Activated CD8-positive, alpha-beta memory T cell treated with anti-CD3 and anti-CD28 coated beads for 24 hours (primary cell): ENCODE measurements around the gene CORIN.

Experiments used
- DNase-seq: peaks from one replicate; pipeline ENCODE4 v3.0.0-alpha.2; 2020

Gene CORIN, protein sequence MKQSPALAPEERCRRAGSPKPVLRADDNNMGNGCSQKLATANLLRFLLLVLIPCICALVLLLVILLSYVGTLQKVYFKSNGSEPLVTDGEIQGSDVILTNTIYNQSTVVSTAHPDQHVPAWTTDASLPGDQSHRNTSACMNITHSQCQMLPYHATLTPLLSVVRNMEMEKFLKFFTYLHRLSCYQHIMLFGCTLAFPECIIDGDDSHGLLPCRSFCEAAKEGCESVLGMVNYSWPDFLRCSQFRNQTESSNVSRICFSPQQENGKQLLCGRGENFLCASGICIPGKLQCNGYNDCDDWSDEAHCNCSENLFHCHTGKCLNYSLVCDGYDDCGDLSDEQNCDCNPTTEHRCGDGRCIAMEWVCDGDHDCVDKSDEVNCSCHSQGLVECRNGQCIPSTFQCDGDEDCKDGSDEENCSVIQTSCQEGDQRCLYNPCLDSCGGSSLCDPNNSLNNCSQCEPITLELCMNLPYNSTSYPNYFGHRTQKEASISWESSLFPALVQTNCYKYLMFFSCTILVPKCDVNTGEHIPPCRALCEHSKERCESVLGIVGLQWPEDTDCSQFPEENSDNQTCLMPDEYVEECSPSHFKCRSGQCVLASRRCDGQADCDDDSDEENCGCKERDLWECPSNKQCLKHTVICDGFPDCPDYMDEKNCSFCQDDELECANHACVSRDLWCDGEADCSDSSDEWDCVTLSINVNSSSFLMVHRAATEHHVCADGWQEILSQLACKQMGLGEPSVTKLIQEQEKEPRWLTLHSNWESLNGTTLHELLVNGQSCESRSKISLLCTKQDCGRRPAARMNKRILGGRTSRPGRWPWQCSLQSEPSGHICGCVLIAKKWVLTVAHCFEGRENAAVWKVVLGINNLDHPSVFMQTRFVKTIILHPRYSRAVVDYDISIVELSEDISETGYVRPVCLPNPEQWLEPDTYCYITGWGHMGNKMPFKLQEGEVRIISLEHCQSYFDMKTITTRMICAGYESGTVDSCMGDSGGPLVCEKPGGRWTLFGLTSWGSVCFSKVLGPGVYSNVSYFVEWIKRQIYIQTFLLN

DNA sequence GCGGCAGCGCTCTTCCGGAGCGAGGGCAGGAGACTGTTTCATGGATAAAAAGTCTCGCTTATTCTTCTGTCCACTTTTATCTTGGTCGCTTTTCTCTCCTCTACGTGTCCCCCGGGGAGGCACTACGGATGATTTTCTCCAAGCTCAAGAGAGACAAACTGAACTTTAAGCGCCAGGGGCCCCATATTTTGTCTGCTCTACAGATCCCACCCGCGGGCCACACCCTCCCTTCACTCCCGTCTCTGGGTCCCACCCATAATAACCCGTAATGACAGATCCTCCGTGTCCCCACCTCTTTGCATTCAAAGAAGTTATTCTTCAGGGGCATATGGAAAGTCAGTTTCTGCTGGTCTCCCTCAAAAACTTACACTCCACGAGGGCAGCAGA lies at the start of gene CORIN:
Gene CORIN, minus strand, starts transcription at position 160 of the 387 bp plus-strand sequence. Its CDS starts 118 bp downstream, at position 42.
- DNase-seq: peak; percentile 60

DNA sequence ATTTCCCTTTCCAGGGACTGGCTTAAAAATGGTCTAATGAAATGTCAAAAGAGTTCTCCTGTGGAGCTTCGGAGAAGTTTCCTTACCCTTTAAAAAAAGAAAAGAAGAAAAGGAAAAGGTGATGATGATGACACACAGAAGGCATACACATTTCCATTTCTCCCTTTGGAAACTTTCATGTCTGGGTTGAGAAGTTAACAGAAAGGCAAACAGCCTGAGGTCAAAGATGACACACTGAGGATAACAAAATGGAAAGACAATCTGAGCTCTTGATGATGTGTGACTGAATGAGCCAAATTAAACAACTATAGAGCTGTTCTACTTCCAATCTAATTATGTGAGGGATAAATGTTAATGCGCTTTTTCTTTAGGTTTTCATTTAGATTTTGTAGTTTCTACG lies 44.4 kb upstream of the CORIN start:
- no peak for DNase-seq

DNA sequence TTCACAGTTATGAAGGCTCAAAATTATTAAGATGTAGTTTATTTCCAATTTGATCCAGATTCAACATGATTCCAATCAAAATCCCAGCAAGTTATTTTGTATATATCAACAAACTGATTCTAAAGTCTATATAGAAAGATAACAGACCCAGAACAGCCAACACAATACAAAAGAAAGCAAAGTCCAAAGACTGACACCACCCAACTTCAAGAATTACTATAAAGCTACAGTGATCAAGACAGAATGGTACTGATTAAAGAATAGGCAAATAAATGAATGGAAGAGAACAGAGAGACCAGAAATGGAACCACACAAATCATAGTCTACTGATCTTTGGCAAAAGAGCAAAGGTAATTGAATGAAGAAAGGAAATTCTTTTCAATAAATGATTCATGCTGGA lies 41.6 kb upstream of the CORIN start:
- DNase-seq: no peak

DNA sequence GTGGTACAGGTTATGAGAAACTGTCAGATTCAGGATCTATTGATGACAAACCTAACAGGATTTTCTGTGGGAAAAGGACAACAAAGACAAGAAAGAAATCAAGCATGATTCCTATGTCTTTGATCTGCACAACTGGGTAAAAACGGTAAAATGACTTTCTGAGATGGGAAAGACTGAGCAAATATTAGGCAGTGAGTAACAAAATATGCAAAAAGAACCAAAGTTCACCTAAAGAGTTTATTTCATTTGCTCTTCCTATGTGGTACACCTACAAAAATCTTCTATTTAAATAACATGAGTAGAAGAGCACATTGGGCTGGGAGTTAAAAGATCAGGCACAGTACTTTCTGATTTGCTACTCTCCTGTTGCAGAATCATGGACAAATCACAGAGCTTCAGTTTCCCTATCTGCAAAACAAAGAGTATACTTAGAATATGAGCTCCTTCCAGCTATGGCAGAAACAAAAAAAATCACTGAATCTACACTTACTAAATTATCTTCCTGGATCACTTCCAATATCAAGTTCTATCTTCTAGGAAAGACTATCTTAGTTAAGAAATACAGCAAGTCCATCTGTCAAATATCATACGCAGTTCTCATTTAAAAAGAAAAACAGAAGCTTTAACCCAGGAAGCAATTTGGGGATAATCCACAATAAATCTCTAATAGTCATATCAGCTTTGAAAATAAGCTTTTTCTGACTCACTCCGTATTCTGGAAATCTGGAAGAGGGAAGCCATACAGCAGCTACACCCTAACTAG lies 39.1 kb upstream of the CORIN start:
- no peak for DNase-seq

DNA sequence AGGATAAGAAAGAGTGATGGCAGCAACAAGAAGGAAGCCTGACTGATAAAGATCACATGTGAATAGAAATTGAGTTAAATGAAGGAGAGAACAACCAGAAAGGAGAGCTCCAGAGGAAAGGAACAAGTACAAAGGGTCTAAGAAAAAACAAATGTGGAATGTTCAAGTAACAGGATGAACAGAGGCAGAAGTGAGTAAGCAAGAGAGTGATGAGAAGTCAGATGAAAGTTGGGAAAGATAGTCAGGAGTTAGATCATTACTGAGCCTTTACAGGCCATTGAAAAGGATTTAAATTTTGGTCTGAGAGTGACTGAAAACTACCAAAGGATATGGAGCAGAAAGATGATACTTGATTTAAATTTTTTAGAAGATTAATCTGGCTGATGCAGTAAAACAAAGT lies 38.4 kb upstream of the CORIN start:
- no peak for DNase-seq

DNA sequence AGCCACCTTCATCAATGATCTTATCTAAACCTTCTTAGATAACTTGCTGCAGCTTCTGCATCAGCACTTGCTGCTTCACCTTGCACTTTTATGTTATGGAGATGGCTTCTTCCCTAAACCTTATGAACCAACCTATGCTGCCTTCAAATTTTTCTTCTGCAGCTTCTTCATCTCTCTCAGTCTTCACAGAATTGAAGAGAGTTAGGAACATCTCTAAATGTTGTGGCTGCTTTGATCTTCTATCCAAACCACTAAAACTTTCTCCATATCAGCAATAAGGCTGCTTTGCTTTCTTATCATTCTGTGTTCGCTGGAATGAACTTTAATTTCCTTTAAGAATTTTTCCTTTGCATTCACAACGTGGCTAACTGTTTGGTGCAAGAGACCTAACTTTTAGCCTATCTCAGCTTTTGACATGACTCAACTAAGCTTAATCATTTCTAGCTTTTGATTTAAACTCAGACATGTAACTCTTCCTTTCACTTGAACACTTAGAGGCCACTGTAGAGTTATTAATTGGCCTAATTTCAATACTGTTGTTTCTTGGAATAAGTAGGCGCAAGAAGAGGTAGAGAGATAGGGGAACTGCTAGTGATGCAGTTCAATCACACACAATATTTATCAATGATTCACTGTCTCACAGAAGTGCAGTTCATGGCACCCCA lies 36.1 kb upstream of the CORIN start:
- DNase-seq: no peak

DNA sequence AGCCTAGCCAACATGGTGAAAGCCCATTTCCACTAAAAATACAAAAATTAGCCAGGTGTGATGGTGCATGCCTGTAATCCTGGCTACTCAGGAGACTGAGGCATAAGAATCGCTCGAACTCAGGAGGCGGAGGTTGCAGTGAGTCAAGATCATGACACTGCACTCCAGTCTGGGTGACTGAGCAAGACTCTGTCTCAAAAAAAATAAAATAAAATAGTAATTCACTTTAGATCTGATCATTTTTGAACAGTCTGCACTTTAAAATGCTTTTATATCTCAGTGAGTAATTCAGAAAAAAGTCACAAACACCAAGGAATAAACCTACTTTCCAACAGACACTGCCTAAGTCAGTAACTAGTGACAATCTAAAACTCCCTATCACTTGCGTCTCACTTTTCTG lies 25.6 kb upstream of the CORIN start:
- no peak for DNase-seq

DNA sequence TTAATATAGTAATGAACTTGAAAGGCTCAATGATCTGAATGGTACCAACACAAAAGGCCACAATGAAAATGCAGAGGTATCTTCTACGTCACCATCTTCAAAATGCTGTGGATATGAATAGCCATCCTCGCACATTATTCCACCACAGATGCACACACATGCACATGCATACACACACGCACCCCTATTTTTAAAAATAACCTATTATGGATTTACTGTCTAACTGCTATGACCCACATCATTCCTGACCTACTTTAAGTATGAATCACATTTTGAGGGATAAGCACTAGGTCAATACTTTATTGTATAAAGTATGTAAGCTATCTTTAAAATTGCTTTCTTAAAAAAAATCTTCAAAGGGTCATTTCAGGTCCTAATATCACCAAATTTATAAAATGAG lies 24.4 kb upstream of the CORIN start:
- DNase-seq: no peak

DNA sequence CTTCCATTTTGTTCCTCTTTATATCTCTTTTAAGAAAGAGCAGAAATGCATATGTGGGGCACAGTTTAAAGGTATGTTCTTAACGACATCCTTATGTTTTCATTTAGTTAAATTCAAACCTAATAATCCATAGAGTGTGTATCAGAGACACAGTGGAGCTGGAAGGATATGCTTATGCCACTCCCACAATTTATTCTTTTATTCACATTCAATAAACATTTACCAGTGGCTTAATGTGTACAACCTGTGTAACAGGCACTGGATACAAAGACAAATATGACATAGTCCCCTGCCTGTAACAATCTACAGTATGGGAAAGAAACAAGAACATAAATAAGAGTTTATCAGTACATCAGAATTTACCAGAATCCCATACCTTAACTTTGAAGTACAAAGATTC lies 22.4 kb upstream of the CORIN start:
- no peak for DNase-seq

DNA sequence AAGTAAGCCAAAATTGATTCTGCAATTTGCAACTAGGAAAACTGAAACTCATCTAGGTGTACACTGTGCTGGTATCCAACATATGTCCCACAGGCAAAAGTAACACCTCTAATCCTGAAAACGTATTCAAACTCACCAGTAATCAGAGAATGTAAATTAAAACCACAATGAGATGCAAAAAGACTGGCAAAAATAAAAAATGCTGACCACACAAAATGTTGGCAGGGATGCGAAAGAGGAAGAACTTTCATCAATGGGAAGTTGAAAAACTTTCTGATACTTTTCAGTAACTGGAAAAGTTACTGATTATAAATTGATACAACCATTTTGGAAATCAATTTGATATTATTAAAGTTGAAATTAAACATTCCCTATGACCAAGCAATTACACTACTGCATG lies 20.1 kb upstream of the CORIN start:
- no peak for DNase-seq

DNA sequence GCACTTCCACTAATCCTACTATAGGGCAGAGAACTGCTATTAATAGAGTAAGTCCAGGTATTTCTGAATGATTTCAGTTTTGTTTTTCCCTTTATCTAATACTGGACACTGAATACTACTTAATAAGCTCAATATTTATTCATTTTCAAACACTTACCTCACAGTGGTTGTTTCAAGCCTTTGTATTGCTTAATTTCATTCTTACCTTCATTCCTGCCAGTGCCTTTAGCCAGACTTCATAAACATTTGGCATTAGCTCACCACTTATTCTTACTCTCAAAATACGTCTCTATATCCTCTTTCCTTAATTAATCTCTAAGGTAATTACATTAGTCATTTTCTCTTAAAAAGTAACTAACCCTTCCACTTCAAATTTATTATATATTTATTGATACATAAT lies 18.8 kb upstream of the CORIN start:
- DNase-seq: no peak

DNA sequence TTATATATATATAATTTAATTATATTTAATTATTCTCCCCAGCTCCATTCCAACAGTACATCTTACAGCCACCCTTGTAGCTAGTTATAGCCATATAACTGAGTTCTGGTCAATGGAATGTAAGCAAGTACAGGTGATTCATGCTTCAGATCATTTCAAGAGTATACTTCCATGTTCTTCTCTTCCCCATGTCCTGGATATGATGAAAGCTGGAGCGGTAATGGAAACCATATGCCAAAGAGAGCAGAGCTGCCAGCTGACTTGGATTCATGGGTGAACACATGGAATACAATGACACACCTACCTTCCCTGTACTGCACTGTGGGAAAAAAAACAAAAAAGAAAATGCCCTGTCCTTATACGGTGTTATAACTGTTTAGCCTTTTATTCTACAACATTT lies 17.5 kb upstream of the CORIN start:
- DNase-seq: no peak

DNA sequence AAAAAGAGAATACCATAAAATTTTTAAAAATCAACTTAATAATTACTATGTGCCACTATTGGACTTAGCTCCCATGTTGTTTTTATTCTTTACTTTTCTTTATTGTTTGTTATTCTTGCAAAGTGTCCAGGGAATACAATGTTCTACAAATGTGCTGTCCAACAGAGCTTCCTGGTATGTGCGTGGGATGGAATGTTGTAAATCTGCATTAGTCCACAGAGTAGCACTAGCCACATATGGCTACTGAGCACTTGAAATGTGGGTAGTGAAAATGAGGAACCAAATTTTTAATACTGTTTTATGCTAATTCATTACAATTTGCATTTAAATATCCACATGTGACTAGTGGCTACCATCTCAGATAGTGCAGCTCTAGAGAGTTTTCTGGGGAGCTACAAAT lies 14.3 kb upstream of the CORIN start:
- DNase-seq: no peak

DNA sequence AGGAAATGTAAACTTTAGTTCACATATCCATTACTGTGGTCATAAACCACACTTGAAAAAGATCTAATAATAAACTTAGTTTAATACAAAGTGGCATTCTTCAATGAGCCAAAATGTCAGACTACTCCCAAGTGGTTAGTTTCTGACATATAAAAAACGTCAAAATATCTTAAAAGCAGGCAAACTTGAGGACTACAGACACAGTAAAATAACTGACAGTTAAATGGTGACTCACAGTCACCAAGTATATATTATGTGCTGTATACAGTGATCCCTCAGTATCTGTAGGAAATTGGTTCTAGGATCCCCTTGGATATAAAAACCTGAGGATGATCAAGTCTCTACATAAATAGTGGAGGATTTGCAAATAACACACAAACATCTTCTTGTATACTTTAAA lies 11.6 kb upstream of the CORIN start:
- DNase-seq: no peak

DNA sequence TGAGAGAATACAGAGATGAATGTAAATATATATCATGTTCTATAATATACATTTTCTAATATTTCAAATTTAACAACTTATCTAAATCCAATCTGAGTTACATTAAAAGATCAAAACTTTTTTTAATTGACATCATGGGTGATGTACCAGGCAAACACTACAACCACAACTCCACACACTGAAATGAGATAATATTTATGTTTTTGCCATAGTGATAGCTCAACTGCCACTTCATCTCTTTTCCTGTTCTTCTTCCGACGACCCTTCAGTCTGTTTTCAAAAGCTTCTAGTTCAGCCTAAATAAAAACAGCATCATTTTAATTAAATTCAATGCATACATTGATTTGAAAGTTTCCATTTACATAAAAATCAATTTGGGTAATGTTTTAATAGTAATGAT lies 10.2 kb upstream of the CORIN start:
- DNase-seq: no peak

DNA sequence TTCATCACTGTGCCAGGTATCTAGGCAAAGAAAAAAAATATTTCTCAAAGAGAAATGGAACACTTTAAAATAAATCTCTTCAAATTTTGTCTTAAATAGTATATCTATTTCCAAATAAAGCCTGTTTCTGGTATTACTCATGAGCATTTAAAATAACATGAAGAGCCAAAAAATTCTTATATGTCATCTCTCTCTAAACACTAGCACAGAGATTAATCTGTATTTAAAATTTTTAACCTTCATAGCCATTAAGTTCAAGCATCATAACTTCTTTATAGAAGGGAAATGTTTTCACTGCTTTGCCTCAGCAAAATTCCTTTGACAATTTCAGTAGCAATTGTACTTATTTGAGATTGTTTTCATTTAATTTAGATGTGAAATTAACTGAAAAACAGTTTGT lies 5.1 kb upstream of the CORIN start:
- no peak for DNase-seq

DNA sequence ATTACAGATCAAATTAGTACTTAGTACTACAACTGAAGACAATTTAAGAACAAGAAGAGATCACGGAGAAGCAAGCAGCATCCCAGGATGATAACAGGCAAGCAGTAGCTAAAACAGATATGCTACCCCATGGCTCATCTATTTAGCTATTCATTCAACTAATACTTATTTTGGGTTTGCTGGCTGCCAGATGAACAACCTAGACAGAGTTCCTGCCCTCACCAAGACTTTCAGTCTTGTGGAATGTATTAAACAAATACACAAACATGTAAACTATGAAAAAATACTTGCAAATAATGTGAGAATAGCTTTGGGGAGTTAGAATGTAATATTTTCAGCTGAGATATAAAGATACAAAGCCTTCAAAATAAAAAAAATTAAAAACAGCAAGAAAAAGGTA lies 2.4 kb upstream of the CORIN start:
- DNase-seq: no peak

DNA sequence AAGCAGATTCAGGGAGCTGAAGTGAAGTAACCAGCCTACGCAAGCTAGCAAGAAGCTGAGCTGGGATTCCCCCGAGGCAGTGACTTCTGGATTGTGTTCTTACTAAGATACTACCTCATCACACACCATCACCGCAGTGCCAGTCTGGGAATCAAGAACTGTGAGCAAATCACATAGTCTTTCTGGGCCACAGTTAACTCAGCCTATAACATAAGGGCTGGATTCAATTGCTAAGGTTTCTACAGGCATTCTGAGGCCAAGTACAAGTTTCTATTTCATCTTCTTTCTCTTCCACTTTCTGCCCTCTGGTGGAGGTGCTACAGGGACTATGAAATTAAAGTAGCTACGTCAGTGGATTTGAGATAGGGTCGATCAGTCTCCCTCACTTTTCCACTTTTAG lies 1.4 kb upstream of the CORIN start:
- DNase-seq: no peak

DNA sequence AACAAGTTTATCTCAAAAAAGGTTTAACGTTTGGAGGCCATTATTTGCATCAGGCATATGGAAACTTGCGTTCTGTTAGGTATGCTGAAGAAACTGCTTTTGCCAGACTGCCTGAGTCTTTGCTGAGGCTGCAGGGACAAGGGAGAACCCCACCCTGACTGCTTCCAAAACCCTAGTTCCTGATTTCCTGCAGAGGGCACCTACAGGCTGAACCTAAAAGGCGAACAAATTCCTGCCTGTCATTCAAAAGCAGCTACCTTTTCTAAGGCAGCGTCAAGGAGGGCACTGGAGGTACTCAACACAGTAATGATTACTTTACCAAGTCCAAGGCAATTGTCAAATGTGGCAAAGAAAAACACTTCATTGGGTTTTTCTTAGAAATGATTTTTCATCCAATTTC lies 578 bp upstream of the CORIN start:
- DNase-seq: no peak

DNA sequence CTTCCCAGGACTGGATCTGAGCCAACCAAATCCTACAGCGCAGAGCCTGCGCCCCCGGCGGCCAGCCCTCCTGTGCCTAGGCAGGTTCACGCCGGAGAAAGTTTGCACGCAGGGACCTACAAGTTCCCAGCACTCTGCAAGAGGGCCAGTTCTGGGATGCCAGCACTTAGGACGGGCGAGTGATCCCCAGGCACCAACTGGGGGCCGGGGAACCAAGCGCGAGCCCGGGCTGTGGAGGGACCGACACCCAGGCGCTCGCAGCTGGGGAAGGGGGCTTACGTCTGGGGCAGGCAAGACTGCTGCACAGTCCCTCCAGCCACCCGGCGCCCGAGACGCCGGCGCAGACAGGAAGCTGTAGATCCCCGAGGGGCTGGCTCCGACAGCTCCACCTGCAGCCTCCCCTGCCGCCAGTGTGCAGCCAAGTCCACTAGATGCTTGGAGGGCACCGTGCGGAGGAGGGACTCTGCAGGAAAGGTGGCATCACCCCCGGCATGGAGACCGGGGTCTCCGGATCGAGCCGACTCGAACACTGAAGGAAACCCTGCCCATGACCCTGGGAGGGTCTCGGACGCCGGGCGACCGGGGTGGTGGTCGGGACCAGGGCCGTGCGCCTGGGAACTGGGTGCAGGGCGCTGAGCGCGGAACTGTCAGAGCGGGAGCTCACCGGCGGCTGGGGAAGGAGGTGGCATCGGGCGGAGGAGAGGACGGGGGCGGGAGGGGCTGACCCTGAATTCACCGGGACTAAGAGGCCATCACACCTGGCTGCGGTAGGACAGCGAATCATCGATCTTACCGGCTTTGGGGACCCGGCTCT lies 566 bp downstream of the CORIN start:
- DNase-seq: peak; percentile 78

DNA sequence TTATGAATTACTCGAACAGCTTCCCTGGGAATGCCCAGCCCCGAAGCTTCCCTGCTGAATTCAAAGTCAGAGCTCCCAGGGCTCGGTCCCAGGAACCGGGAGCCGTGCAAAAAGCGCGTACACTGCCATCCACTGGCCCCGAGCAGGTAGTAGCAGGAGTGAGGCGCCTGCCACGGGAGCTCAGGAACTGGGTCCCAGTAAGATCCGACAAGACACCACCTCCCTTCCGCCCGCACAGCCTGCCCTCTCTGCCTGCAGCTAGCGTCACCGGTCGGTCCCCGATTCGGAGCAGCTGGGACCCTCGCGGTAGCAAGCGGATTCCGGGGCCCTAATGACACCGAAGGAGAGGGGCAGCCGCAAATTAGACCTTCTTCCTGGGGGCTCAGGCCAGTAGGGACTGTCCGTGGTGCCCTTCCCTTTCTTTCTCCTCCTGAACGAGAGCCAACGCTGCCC lies 1.2 kb downstream of the CORIN start:
- no peak for DNase-seq

DNA sequence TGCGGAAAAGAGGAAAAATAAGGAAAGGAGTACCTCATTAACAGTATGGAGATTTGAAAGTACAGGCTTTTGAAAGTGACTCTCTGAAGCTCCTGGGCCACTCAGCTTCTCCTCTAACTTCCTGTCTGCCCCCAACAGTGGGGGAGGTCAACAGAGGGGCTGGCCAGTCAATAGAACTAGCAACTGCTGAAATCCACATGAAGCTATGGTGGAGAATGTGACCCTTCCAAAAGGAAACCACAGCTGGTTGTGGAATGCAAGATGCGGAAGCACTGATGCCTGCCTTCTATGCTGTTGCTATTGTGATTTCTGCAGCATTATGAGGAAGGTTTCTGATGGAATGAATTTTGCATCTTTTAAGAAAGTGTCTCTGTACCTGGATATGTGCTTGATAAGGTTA lies 2.4 kb downstream of the CORIN start:
- DNase-seq: no peak
